Measurements from ENCODE around the gene PRSS16. TPM values are rescaled to one million over a fixed set of nuclear protein-coding genes. Genes with fewer than 3 reads are reported as not detected.

The PRSS16 gene
- total and polyA plus RNA-seq, 9 of the 15 experiments (the other 6 are each of a cell fraction or from before 2014, with no cell fraction given) = 4.5 to 21.3 (median 12.1) TPM

DNA sequence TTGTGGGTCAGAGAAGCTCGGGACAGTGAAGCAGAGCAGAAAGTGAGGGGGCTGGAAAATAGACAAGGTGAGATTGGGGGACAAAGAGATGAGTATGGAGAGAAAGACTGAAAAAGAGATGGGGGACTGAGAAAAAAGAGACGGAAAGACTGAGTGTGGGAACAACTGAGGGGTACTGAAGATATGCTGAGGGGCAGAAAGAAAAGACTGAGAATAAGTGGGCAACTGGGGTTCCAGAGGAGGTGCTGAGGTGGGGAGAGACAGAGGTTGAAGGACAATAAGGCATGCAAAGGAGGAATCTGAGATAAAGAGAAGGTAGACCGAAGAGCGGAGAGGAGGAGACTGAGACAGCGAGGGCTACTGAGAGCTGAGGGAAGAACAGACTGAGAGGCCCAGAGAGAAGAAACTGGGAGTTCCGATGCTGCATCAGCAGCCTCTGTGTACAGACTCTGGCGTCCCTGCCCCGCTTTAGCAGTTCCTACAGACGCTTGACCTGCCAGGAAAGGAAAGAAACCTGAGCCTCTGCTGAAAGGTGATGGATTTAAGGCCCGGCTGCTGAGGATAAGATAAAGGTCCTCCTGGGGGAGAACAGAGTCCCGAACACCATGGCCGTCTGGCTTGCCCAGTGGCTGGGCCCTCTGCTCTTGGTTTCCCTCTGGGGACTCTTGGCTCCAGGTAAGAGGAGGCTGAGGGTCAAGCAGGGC lies at the start of gene PRSS16 (continued):
- TF ChIP-seq JUN (IDR thresholded peaks at IDR 0.05; ENCODE audit: borderline replicate concordance, low read depth, low read length) = no peak
- TF ChIP-seq JUN (CRISPR knock-in tag; IDR thresholded peaks at IDR 0.05; ENCODE audit: borderline replicate concordance) = no peak
- TF ChIP-seq, protein P1, sequence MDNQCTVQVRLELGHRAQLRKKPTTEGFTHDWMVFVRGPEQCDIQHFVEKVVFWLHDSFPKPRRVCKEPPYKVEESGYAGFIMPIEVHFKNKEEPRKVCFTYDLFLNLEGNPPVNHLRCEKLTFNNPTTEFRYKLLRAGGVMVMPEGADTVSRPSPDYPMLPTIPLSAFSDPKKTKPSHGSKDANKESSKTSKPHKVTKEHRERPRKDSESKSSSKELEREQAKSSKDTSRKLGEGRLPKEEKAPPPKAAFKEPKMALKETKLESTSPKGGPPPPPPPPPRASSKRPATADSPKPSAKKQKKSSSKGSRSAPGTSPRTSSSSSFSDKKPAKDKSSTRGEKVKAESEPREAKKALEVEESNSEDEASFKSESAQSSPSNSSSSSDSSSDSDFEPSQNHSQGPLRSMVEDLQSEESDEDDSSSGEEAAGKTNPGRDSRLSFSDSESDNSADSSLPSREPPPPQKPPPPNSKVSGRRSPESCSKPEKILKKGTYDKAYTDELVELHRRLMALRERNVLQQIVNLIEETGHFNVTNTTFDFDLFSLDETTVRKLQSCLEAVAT (IDR thresholded peaks at IDR 0.05) = 0 out of 4 replicates have a peak, but pooled peaks have one; percentile 48 to 71
- no peak for TF ChIP-seq FUS (optimal IDR thresholded peaks at IDR 0.05; ENCODE audit: low read depth, low read length)
- TF ChIP-seq MTF1 (CRISPR knock-in tag; IDR thresholded peaks at IDR 0.05; ENCODE audit: borderline replicate concordance) = no peak
- peak; percentile 93 for TF ChIP-seq ARID1B (IDR thresholded peaks at IDR 0.05)
- no peak for TF ChIP-seq KDM5B (IDR thresholded peaks at IDR 0.05; ENCODE audit: insufficient replicate concordance, low read depth, low read length)
- peak; percentile 63; the same call in 1 of the 2 replicates for TF ChIP-seq POLR2AphosphoS5 (IDR thresholded peaks at IDR 0.05; ENCODE audit: control insufficient read depth, insufficient read depth, low read depth, low read length)
- peak; percentile 76; the same call in 1 of the 2 replicates for TF ChIP-seq LARP7 (IDR thresholded peaks at IDR 0.05)
- TF ChIP-seq KDM1A (IDR thresholded peaks at IDR 0.05) = peak; percentile 60 to 67
- TF ChIP-seq SMARCB1 (IDR thresholded peaks at IDR 0.05; ENCODE audit: insufficient read length, low read depth) = no peak
- TF ChIP-seq, protein P2, sequence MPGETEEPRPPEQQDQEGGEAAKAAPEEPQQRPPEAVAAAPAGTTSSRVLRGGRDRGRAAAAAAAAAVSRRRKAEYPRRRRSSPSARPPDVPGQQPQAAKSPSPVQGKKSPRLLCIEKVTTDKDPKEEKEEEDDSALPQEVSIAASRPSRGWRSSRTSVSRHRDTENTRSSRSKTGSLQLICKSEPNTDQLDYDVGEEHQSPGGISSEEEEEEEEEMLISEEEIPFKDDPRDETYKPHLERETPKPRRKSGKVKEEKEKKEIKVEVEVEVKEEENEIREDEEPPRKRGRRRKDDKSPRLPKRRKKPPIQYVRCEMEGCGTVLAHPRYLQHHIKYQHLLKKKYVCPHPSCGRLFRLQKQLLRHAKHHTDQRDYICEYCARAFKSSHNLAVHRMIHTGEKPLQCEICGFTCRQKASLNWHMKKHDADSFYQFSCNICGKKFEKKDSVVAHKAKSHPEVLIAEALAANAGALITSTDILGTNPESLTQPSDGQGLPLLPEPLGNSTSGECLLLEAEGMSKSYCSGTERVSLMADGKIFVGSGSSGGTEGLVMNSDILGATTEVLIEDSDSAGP (CRISPR knock-in tag; IDR thresholded peaks at IDR 0.05) = no peak
- TF ChIP-seq PCBP2 (IDR thresholded peaks at IDR 0.05; ENCODE audit: low read depth, low read length, poor library complexity, severe bottlenecking) = no peak
- TF ChIP-seq SOX6 (IDR thresholded peaks at IDR 0.05) = peak; percentile 57
- peak; percentile 91 for TF ChIP-seq CTBP1 (IDR thresholded peaks at IDR 0.05; ENCODE audit: borderline replicate concordance)
- peak; percentile 87 for TF ChIP-seq DPF2 (IDR thresholded peaks at IDR 0.05)
- TF ChIP-seq, protein P3, sequence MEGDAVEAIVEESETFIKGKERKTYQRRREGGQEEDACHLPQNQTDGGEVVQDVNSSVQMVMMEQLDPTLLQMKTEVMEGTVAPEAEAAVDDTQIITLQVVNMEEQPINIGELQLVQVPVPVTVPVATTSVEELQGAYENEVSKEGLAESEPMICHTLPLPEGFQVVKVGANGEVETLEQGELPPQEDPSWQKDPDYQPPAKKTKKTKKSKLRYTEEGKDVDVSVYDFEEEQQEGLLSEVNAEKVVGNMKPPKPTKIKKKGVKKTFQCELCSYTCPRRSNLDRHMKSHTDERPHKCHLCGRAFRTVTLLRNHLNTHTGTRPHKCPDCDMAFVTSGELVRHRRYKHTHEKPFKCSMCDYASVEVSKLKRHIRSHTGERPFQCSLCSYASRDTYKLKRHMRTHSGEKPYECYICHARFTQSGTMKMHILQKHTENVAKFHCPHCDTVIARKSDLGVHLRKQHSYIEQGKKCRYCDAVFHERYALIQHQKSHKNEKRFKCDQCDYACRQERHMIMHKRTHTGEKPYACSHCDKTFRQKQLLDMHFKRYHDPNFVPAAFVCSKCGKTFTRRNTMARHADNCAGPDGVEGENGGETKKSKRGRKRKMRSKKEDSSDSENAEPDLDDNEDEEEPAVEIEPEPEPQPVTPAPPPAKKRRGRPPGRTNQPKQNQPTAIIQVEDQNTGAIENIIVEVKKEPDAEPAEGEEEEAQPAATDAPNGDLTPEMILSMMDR (IDR thresholded peaks at IDR 0.05 in 2 of 3, conservative IDR thresholded peaks at IDR 0.05 in 1 of 3; ENCODE audit: insufficient read depth in 2 of 3, low read depth in 1 of 3, low read length in 3 of 3) = no peak
- TF ChIP-seq CREB1 (IDR thresholded peaks at IDR 0.05) = no peak
- no peak for TF ChIP-seq CREB1 (CRISPR knock-in tag; IDR thresholded peaks at IDR 0.05)
- no peak for TF ChIP-seq NCOA1 (IDR thresholded peaks at IDR 0.05; ENCODE audit: low read depth)
- no peak for TF ChIP-seq FOXP1 (CRISPR knock-in tag; IDR thresholded peaks at IDR 0.05)
- TF ChIP-seq EP400 (IDR thresholded peaks at IDR 0.05) = no peak
- no peak for TF ChIP-seq PTRF (tag; IDR thresholded peaks at IDR 0.05)
- TF ChIP-seq, protein P4, sequence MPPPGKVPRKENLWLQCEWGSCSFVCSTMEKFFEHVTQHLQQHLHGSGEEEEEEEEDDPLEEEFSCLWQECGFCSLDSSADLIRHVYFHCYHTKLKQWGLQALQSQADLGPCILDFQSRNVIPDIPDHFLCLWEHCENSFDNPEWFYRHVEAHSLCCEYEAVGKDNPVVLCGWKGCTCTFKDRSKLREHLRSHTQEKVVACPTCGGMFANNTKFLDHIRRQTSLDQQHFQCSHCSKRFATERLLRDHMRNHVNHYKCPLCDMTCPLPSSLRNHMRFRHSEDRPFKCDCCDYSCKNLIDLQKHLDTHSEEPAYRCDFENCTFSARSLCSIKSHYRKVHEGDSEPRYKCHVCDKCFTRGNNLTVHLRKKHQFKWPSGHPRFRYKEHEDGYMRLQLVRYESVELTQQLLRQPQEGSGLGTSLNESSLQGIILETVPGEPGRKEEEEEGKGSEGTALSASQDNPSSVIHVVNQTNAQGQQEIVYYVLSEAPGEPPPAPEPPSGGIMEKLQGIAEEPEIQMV (tag; conservative IDR thresholded peaks at IDR 0.05; ENCODE audit: low read depth) = no peak

Data from K562 (cell line).